TTC549 (cell line): ENCODE data around the gene YEATS2.

ENCODE experiments used
- FAIRE-seq: peaks from 2 replicates; lab custom pipeline; 2012; peaks lifted over from hg19 to GRCh38; lab: Jason Lieb, UNC

The YEATS2 gene

GRCh38 chr3:183837390-183837789, 139.8 kb downstream of the YEATS2 start:
- FAIRE-seq = no peak

GRCh38 chr3:183837894-183838293, 140.3 kb downstream of the YEATS2 start:
- FAIRE-seq = no peak

GRCh38 chr3:183839751-183840150, 142.2 kb downstream of the YEATS2 start:
- FAIRE-seq = no peak

GRCh38 chr3:183844606-183845005, 147.0 kb downstream of the YEATS2 start:
- FAIRE-seq = no peak

GRCh38 chr3:183845090-183845489, 147.5 kb downstream of the YEATS2 start:
- FAIRE-seq = no peak

- no peak for FAIRE-seq
Measured at GRCh38 chr3:183845608-183846288, 148.2 kb downstream of the YEATS2 start.

- FAIRE-seq = no peak
Measured at GRCh38 chr3:183854318-183855035, 156.9 kb downstream of the YEATS2 start.

GRCh38 chr3:183857863-183858262, 160.3 kb downstream of the YEATS2 start:
- FAIRE-seq = no peak
